WTC11 (cell line): ENCODE measurements around the gene TMEM181.

Source experiments
- CTCF ChIP-seq: fragments of 200-600 bp; IDR thresholded peaks from 2 replicates; pipeline ENCODE4 v1.8.0; 2022; ENCODE audit warnings: antibody characterized with exemption
- FOXP4 ChIP-seq: sonication (generic); formaldehyde crosslinking; IDR thresholded peaks from 2 replicates; pipeline ENCODE4 v1.8.0; 2022; ENCODE audit warnings: mild to moderate bottlenecking, missing genetic modification reagents
- JUN ChIP-seq: sonication (generic); formaldehyde crosslinking; IDR thresholded peaks from 2 replicates; pipeline ENCODE4 v1.8.0; 2023; ENCODE audit warnings: mild to moderate bottlenecking, missing genetic modification reagents

- TF ChIP-seq CTCF: no peak
- no peak for TF ChIP-seq JUN
- TF ChIP-seq FOXP4 (CRISPR knock-in tag): no peak
These were observed 3.8 kb upstream of the TMEM181 start for GRCh38 chr6:158556113-158556512.
